Hepatocyte (in vitro differentiated cells): ENCODE measurements around the gene ARHGAP42. TPM values are rescaled to one million over a fixed set of nuclear protein-coding genes. Genes with fewer than 3 reads are reported as not detected.

ENCODE experiments used
- DNase-seq: peaks from one replicate; pipeline ENCODE4 v3.0.0-alpha.2; 2016; ENCODE audit warnings: low spot score
- H2AFZ ChIP-seq: fragments of 200-600 bp; sonication (generic); 2 replicates; pipeline ENCODE4 v1.6.0; 2016; ENCODE audit warnings: antibody characterized with exemption, mild to moderate bottlenecking
- H3K27ac ChIP-seq: fragments of 200-600 bp; sonication (generic); 2 replicates; pipeline ENCODE4 v1.5.1; 2016; ENCODE audit warnings: mild to moderate bottlenecking
- H3K27me3 ChIP-seq: fragments of 200-600 bp; sonication (generic); 2 replicates; pipeline ENCODE4 v1.6.1; 2016
- H3K36me3 ChIP-seq: fragments of 200-600 bp; sonication (generic); replicated peaks from 2 replicates; pipeline ENCODE4 v1.5.1; 2016; ENCODE audit warnings: low read depth; ENCODE audit not compliant: insufficient read depth
- H3K4me1 ChIP-seq: fragments of 200-600 bp; sonication (generic); 2 replicates; pipeline ENCODE4 v1.5.1; 2016; ENCODE audit warnings: mild to moderate bottlenecking, moderate library complexity; ENCODE audit not compliant: insufficient read depth
- H3K4me2 ChIP-seq: fragments of 200-600 bp; sonication (generic); 2 replicates; pipeline ENCODE4 v1.6.0; 2016
- H3K4me3 ChIP-seq: fragments of 200-600 bp; sonication (generic); 2 replicates; pipeline ENCODE4 v1.5.1; 2016; ENCODE audit warnings: mild to moderate bottlenecking
- H3K79me2 ChIP-seq: fragments of 200-600 bp; sonication (generic); 2 replicates; pipeline ENCODE4 v1.6.0; 2017; ENCODE audit warnings: mild to moderate bottlenecking
- H3K9me2 ChIP-seq: fragments of 200-600 bp; sonication (generic); replicated peaks from 2 replicates; pipeline ENCODE4 v1.6.0; 2017; ENCODE audit warnings: mild to moderate bottlenecking; ENCODE audit not compliant: insufficient read depth
- H3K9me3 ChIP-seq: fragments of 200-600 bp; sonication (generic); 2 replicates; pipeline ENCODE4 v1.5.1; 2016; ENCODE audit warnings: low read depth, mild to moderate bottlenecking
- H4K20me1 ChIP-seq: fragments of 200-600 bp; sonication (generic); 2 replicates; pipeline ENCODE4 v1.6.0; 2016; ENCODE audit warnings: mild to moderate bottlenecking; ENCODE audit not compliant: insufficient read depth, poor library complexity, severe bottlenecking
- EZH2 ChIP-seq: fragments of 200-600 bp; sonication (generic); IDR thresholded peaks from 2 replicates; pipeline ENCODE4 v1.6.1; 2016; ENCODE audit warnings: antibody characterized with exemption, mild to moderate bottlenecking, borderline replicate concordance
- EZH2phosphoT487 ChIP-seq: fragments of 200-600 bp; sonication (generic); IDR thresholded peaks from one replicate; pipeline ENCODE4 v1.6.1; 2018; ENCODE audit warnings: antibody characterized with exemption, mild to moderate bottlenecking, low read depth, moderate library complexity; ENCODE audit not compliant: unreplicated experiment, severe bottlenecking
- WGBS: methylation state at CpG from one replicate; pipeline ENCODE4 v1.1.6; 2016; ENCODE audit warnings: low lambda C conversion rate; ENCODE audit errors: missing lambda C conversion rate; 5-methylcytosine and 5-hydroxymethylcytosine counted together
- polyA plus RNA-seq: library from polyadenylated mRNA; unstranded; fragments of >200 nt; fragmentation: Nextera tagmentation; extraction: Ambion mirVana; gene quantifications from 2 replicates; pipeline ENCODE4 v1.2.1, GENCODE V29; 2016
- total RNA-seq: library from RNA; depleted of rRNA; stranded (reverse); fragments of >200 nt; gene quantifications from 2 replicates; pipeline ENCODE4 v1.2.3, GENCODE V29; 2014
- TF ChIP-seq, protein P1 (sequence below): fragments of 200-600 bp; sonication (generic); IDR thresholded peaks from 2 replicates; pipeline ENCODE4 v1.5.1; 2016; ENCODE audit warnings: antibody characterized with exemption, mild to moderate bottlenecking; ENCODE audit not compliant: poor library complexity

ARHGAP42 gene
- total and polyA plus RNA-seq, 2 experiments from 2014 or later = 8.7 to 26.5 TPM

- Histone ChIP-seq H3K36me3 (no peaks in the 10 kb centered on the region), H3K4me2 (no peak overlapping the region), H3K27me3 (no peaks in the 10 kb centered on the region), H2AFZ (no peak overlapping the region), H3K4me1 (peaks cover 2% of the 10 kb centered on the region), H3K27ac (no peak overlapping the region), H3K4me3 (no peak overlapping the region), H3K9me2 (no peaks in the 10 kb centered on the region), H4K20me1 (no peaks in the 10 kb centered on the region), H3K79me2 (peaks cover 13% of the 10 kb centered on the region), H3K9me3 (no peaks in the 10 kb centered on the region)
- no peak for DNase-seq
- 93% methylated on average over 2 of the region's 2 CpGs for WGBS
- TF ChIP-seq, protein P1, sequence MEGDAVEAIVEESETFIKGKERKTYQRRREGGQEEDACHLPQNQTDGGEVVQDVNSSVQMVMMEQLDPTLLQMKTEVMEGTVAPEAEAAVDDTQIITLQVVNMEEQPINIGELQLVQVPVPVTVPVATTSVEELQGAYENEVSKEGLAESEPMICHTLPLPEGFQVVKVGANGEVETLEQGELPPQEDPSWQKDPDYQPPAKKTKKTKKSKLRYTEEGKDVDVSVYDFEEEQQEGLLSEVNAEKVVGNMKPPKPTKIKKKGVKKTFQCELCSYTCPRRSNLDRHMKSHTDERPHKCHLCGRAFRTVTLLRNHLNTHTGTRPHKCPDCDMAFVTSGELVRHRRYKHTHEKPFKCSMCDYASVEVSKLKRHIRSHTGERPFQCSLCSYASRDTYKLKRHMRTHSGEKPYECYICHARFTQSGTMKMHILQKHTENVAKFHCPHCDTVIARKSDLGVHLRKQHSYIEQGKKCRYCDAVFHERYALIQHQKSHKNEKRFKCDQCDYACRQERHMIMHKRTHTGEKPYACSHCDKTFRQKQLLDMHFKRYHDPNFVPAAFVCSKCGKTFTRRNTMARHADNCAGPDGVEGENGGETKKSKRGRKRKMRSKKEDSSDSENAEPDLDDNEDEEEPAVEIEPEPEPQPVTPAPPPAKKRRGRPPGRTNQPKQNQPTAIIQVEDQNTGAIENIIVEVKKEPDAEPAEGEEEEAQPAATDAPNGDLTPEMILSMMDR = no peak
- TF ChIP-seq EZH2 (no peak), EZH2phosphoT487 (no peak)
These were observed 129.7 kb downstream of the ARHGAP42 start for GRCh38 chr11:100816823-100817222.

GRCh38 chr11:100817620-100818019 is 130.5 kb downstream of the ARHGAP42 start:
- H3K9me2 ChIP-seq = no peaks in the 10 kb centered on the region
- H3K9me3 ChIP-seq = no peaks in the 10 kb centered on the region
- TF ChIP-seq EZH2 (no peak), EZH2phosphoT487 (no peak)
- TF ChIP-seq, protein P1 = no peak
- no peaks in the 10 kb centered on the region for H3K36me3 ChIP-seq
- DNase-seq = no peak
- H3K4me2 ChIP-seq = no peak overlapping the region
- no peak overlapping the region for H2AFZ ChIP-seq
- no peaks in the 10 kb centered on the region for H3K27me3 ChIP-seq
- H3K4me3 ChIP-seq = no peak overlapping the region
- WGBS = 43% methylated on average over 2 of the region's 2 CpGs
- no peaks in the 10 kb centered on the region for H3K4me1 ChIP-seq
- H4K20me1 ChIP-seq = no peaks in the 10 kb centered on the region
- H3K27ac ChIP-seq = no peak overlapping the region
- H3K79me2 ChIP-seq = peaks cover 13% of the 10 kb centered on the region

GRCh38 chr11:100820621-100821020 is 133.5 kb downstream of the ARHGAP42 start:
- no peak overlapping the region for H3K4me3 ChIP-seq
- no peaks in the 10 kb centered on the region for H3K9me2 ChIP-seq
- no peaks in the 10 kb centered on the region for H3K4me1 ChIP-seq
- H3K27me3 ChIP-seq = no peaks in the 10 kb centered on the region
- H3K27ac ChIP-seq = no peak overlapping the region
- no peak overlapping the region for H3K4me2 ChIP-seq
- no peaks in the 10 kb centered on the region for H4K20me1 ChIP-seq
- no peak for DNase-seq
- H2AFZ ChIP-seq = no peak overlapping the region
- peaks cover 11% of the 10 kb centered on the region for H3K79me2 ChIP-seq
- no peak for TF ChIP-seq EZH2
- no peak for TF ChIP-seq EZH2phosphoT487
- TF ChIP-seq, protein P1 = no peak
- no peaks in the 10 kb centered on the region for H3K9me3 ChIP-seq
- H3K36me3 ChIP-seq = no peaks in the 10 kb centered on the region
- 93% methylated on average over 4 of the region's 4 CpGs for WGBS

- no peaks in the 10 kb centered on the region for H3K27me3 ChIP-seq
- no peak for TF ChIP-seq EZH2
- no peak for TF ChIP-seq EZH2phosphoT487
- TF ChIP-seq, protein P1 = no peak
- no peak overlapping the region for H3K4me3 ChIP-seq
- no peaks in the 10 kb centered on the region for H4K20me1 ChIP-seq
- DNase-seq = no peak
- peaks cover 12% of the 10 kb centered on the region for H3K79me2 ChIP-seq
- peaks cover 5% of the 10 kb centered on the region for H3K4me1 ChIP-seq
- 85% methylated on average over 2 of the region's 2 CpGs for WGBS
- no peak overlapping the region for H3K4me2 ChIP-seq
- H3K9me2 ChIP-seq = no peaks in the 10 kb centered on the region
- no peaks in the 10 kb centered on the region for H3K9me3 ChIP-seq
- H2AFZ ChIP-seq = no peak overlapping the region
- H3K36me3 ChIP-seq = no peaks in the 10 kb centered on the region
- H3K27ac ChIP-seq = no peak overlapping the region
These were observed 134.1 kb downstream of the ARHGAP42 start for GRCh38 chr11:100821198-100821597.
